Hepatocyte (in vitro differentiated cells): ENCODE results near the gene ATXN1. TPM values are rescaled to one million over a fixed set of nuclear protein-coding genes. Genes with fewer than 3 reads are reported as not detected.

Experiments
- DNase-seq: peaks from one replicate; pipeline ENCODE4 v3.0.0-alpha.2; 2016; ENCODE audit warnings: low spot score
- H2AFZ ChIP-seq: fragments of 200-600 bp; sonication (generic); 2 replicates; pipeline ENCODE4 v1.6.0; 2016; ENCODE audit warnings: antibody characterized with exemption, mild to moderate bottlenecking
- H3K27ac ChIP-seq: fragments of 200-600 bp; sonication (generic); 2 replicates; pipeline ENCODE4 v1.5.1; 2016; ENCODE audit warnings: mild to moderate bottlenecking
- H3K27me3 ChIP-seq: fragments of 200-600 bp; sonication (generic); 2 replicates; pipeline ENCODE4 v1.6.1; 2016
- H3K36me3 ChIP-seq: fragments of 200-600 bp; sonication (generic); replicated peaks from 2 replicates; pipeline ENCODE4 v1.5.1; 2016; ENCODE audit warnings: low read depth; ENCODE audit not compliant: insufficient read depth
- H3K4me1 ChIP-seq: fragments of 200-600 bp; sonication (generic); 2 replicates; pipeline ENCODE4 v1.5.1; 2016; ENCODE audit warnings: mild to moderate bottlenecking, moderate library complexity; ENCODE audit not compliant: insufficient read depth
- H3K4me2 ChIP-seq: fragments of 200-600 bp; sonication (generic); 2 replicates; pipeline ENCODE4 v1.6.0; 2016
- H3K4me3 ChIP-seq: fragments of 200-600 bp; sonication (generic); 2 replicates; pipeline ENCODE4 v1.5.1; 2016; ENCODE audit warnings: mild to moderate bottlenecking
- H3K79me2 ChIP-seq: fragments of 200-600 bp; sonication (generic); 2 replicates; pipeline ENCODE4 v1.6.0; 2017; ENCODE audit warnings: mild to moderate bottlenecking
- H3K9me2 ChIP-seq: fragments of 200-600 bp; sonication (generic); replicated peaks from 2 replicates; pipeline ENCODE4 v1.6.0; 2017; ENCODE audit warnings: mild to moderate bottlenecking; ENCODE audit not compliant: insufficient read depth
- H3K9me3 ChIP-seq: fragments of 200-600 bp; sonication (generic); 2 replicates; pipeline ENCODE4 v1.5.1; 2016; ENCODE audit warnings: low read depth, mild to moderate bottlenecking
- H4K20me1 ChIP-seq: fragments of 200-600 bp; sonication (generic); 2 replicates; pipeline ENCODE4 v1.6.0; 2016; ENCODE audit warnings: mild to moderate bottlenecking; ENCODE audit not compliant: insufficient read depth, poor library complexity, severe bottlenecking
- CTCF ChIP-seq: fragments of 200-600 bp; sonication (generic); IDR thresholded peaks from 2 replicates; pipeline ENCODE4 v1.5.1; 2016; ENCODE audit warnings: antibody characterized with exemption, mild to moderate bottlenecking; ENCODE audit not compliant: poor library complexity
- EZH2 ChIP-seq: fragments of 200-600 bp; sonication (generic); IDR thresholded peaks from 2 replicates; pipeline ENCODE4 v1.6.1; 2016; ENCODE audit warnings: antibody characterized with exemption, mild to moderate bottlenecking, borderline replicate concordance
- EZH2phosphoT487 ChIP-seq: fragments of 200-600 bp; sonication (generic); IDR thresholded peaks from one replicate; pipeline ENCODE4 v1.6.1; 2018; ENCODE audit warnings: antibody characterized with exemption, mild to moderate bottlenecking, low read depth, moderate library complexity; ENCODE audit not compliant: unreplicated experiment, severe bottlenecking
- WGBS: methylation state at CpG from one replicate; pipeline ENCODE4 v1.1.6; 2016; ENCODE audit warnings: low lambda C conversion rate; ENCODE audit errors: missing lambda C conversion rate; 5-methylcytosine and 5-hydroxymethylcytosine counted together
- polyA plus RNA-seq: library from polyadenylated mRNA; unstranded; fragments of >200 nt; fragmentation: Nextera tagmentation; extraction: Ambion mirVana; gene quantifications from 2 replicates; pipeline ENCODE4 v1.2.1, GENCODE V29; 2016
- total RNA-seq: library from RNA; depleted of rRNA; stranded (reverse); fragments of >200 nt; gene quantifications from 2 replicates; pipeline ENCODE4 v1.2.3, GENCODE V29; 2014

Gene ATXN1
- total and polyA plus RNA-seq, 2 experiments from 2014 or later: 14.7 to 32.6 TPM

GRCh38 chr6:16503970-16504415 is 257.3 kb downstream of the ATXN1 start:
- Histone ChIP-seq H3K27me3 (no peaks in the 10 kb centered on the region), H3K4me3 (no peak overlapping the region), H3K79me2 (no peaks in the 10 kb centered on the region), H3K9me2 (no peaks in the 10 kb centered on the region), H3K4me1 (peaks cover 8% of the 10 kb centered on the region), H3K27ac (no peak overlapping the region), H2AFZ (no peak overlapping the region), H4K20me1 (no peaks in the 10 kb centered on the region), H3K9me3 (no peaks in the 10 kb centered on the region), H3K4me2 (no peak overlapping the region), H3K36me3 (no peaks in the 10 kb centered on the region)
- DNase-seq: no peak
- WGBS: 85% methylated on average over 2 of the region's 2 CpGs
- TF ChIP-seq CTCF: no peak
- no peak for TF ChIP-seq EZH2
- no peak for TF ChIP-seq EZH2phosphoT487

GRCh38 chr6:16503241-16503775 is 258.0 kb downstream of the ATXN1 start:
- no peak overlapping the region for H3K4me2 ChIP-seq
- H3K4me1 ChIP-seq: peaks cover 8% of the 10 kb centered on the region
- no peaks in the 10 kb centered on the region for H4K20me1 ChIP-seq
- H3K27me3 ChIP-seq: no peaks in the 10 kb centered on the region
- H3K36me3 ChIP-seq: no peaks in the 10 kb centered on the region
- H2AFZ ChIP-seq: no peak overlapping the region
- no peak for TF ChIP-seq CTCF
- TF ChIP-seq EZH2phosphoT487: no peak
- no peak for TF ChIP-seq EZH2
- no peaks in the 10 kb centered on the region for H3K9me3 ChIP-seq
- no peaks in the 10 kb centered on the region for H3K79me2 ChIP-seq
- H3K27ac ChIP-seq: no peak overlapping the region
- no peak for DNase-seq
- WGBS: 94% methylated on average over 2 of the region's 2 CpGs
- no peak overlapping the region for H3K4me3 ChIP-seq
- no peaks in the 10 kb centered on the region for H3K9me2 ChIP-seq

- no peaks in the 10 kb centered on the region for H4K20me1 ChIP-seq
- TF ChIP-seq EZH2: no peak
- TF ChIP-seq CTCF: no peak
- TF ChIP-seq EZH2phosphoT487: no peak
- H3K36me3 ChIP-seq: no peaks in the 10 kb centered on the region
- no peak overlapping the region for H3K4me2 ChIP-seq
- H3K4me3 ChIP-seq: no peak overlapping the region
- no peaks in the 10 kb centered on the region for H3K79me2 ChIP-seq
- no peaks in the 10 kb centered on the region for H3K9me3 ChIP-seq
- H3K27ac ChIP-seq: no peak overlapping the region
- DNase-seq: no peak
- no peaks in the 10 kb centered on the region for H3K4me1 ChIP-seq
- H2AFZ ChIP-seq: no peak overlapping the region
- no peaks in the 10 kb centered on the region for H3K27me3 ChIP-seq
- H3K9me2 ChIP-seq: no peaks in the 10 kb centered on the region
Measured at GRCh38 chr6:16498957-16499356, 262.3 kb downstream of the ATXN1 start.

- TF ChIP-seq EZH2 (no peak), EZH2phosphoT487 (no peak), CTCF (no peak)
- no peaks in the 10 kb centered on the region for H4K20me1 ChIP-seq
- no peak overlapping the region for H2AFZ ChIP-seq
- 97% methylated on average over 1 of the region's 1 CpG for WGBS
- H3K4me1 ChIP-seq: no peaks in the 10 kb centered on the region
- H3K9me2 ChIP-seq: no peaks in the 10 kb centered on the region
- no peaks in the 10 kb centered on the region for H3K9me3 ChIP-seq
- H3K4me2 ChIP-seq: no peak overlapping the region
- H3K79me2 ChIP-seq: no peaks in the 10 kb centered on the region
- H3K27ac ChIP-seq: no peak overlapping the region
- H3K36me3 ChIP-seq: no peaks in the 10 kb centered on the region
- no peaks in the 10 kb centered on the region for H3K27me3 ChIP-seq
- H3K4me3 ChIP-seq: no peak overlapping the region
- DNase-seq: no peak
Measured at GRCh38 chr6:16498237-16498636, 263.0 kb downstream of the ATXN1 start.
